HG03060 (cell line): ENCODE results near the gene ATG7.
"Not testable (repeated sequence)": the region's sequence is repeated elsewhere in the genome, so short reads cannot be mapped to it uniquely, and the experiment has no call there.

ENCODE experiments used
- ATAC-seq: cut with Tn5 transposase; IDR thresholded peaks from one replicate; pipeline ENCODE4 v1.9.1; 2021; ENCODE audit warnings: low read depth, moderate number of reproducible peaks; ENCODE audit not compliant: unreplicated experiment

The ATG7 gene

GRCh38 chr3:11452885-11453847, 181.0 kb downstream of the ATG7 start:
- no peak for ATAC-seq

- ATAC-seq: no peak
Observed at GRCh38 chr3:11455956-11456355, 183.8 kb downstream of the ATG7 start.

- no peak for ATAC-seq
Observed at GRCh38 chr3:11457135-11457534, 184.9 kb downstream of the ATG7 start.

GRCh38 chr3:11459186-11459824, 187.1 kb downstream of the ATG7 start:
- no peak for ATAC-seq

- no peak for ATAC-seq
Observed at GRCh38 chr3:11461226-11461625, 189.0 kb downstream of the ATG7 start.

GRCh38 chr3:11462673-11463072, 190.5 kb downstream of the ATG7 start:
- ATAC-seq: not testable (repeated sequence)

GRCh38 chr3:11463591-11463990, 191.4 kb downstream of the ATG7 start:
- ATAC-seq: no peak

GRCh38 chr3:11464356-11464755, 192.2 kb downstream of the ATG7 start:
- no peak for ATAC-seq

GRCh38 chr3:11465744-11466616, 193.8 kb downstream of the ATG7 start:
- ATAC-seq: no peak

- ATAC-seq: no peak
Observed at GRCh38 chr3:11467875-11468274, 195.7 kb downstream of the ATG7 start.

- ATAC-seq: no peak
Observed at GRCh38 chr3:11470031-11470853, 198.0 kb downstream of the ATG7 start.

GRCh38 chr3:11475324-11475723, 203.1 kb downstream of the ATG7 start:
- no peak for ATAC-seq

GRCh38 chr3:11476735-11477144, 204.5 kb downstream of the ATG7 start:
- ATAC-seq: no peak

GRCh38 chr3:11477407-11477911, 205.3 kb downstream of the ATG7 start:
- ATAC-seq: no peak

GRCh38 chr3:11478167-11478566, 206.0 kb downstream of the ATG7 start:
- no peak for ATAC-seq

- ATAC-seq: no peak
Observed at GRCh38 chr3:11479221-11479620, 207.0 kb downstream of the ATG7 start.

GRCh38 chr3:11480663-11481298, 208.6 kb downstream of the ATG7 start:
- no peak for ATAC-seq

GRCh38 chr3:11481556-11481955, 209.4 kb downstream of the ATG7 start:
- no peak for ATAC-seq

- ATAC-seq: no peak
Observed at GRCh38 chr3:11482021-11482420, 209.8 kb downstream of the ATG7 start.
